ENCODE results near the gene GALNT10. TPM values are rescaled to one million over a fixed set of nuclear protein-coding genes. Genes with fewer than 3 reads are reported as not detected.

GALNT10 gene, protein sequence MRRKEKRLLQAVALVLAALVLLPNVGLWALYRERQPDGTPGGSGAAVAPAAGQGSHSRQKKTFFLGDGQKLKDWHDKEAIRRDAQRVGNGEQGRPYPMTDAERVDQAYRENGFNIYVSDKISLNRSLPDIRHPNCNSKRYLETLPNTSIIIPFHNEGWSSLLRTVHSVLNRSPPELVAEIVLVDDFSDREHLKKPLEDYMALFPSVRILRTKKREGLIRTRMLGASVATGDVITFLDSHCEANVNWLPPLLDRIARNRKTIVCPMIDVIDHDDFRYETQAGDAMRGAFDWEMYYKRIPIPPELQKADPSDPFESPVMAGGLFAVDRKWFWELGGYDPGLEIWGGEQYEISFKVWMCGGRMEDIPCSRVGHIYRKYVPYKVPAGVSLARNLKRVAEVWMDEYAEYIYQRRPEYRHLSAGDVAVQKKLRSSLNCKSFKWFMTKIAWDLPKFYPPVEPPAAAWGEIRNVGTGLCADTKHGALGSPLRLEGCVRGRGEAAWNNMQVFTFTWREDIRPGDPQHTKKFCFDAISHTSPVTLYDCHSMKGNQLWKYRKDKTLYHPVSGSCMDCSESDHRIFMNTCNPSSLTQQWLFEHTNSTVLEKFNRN
- 7.5 and 36.8 TPM in 2 replicates for total RNA-seq

DNA sequence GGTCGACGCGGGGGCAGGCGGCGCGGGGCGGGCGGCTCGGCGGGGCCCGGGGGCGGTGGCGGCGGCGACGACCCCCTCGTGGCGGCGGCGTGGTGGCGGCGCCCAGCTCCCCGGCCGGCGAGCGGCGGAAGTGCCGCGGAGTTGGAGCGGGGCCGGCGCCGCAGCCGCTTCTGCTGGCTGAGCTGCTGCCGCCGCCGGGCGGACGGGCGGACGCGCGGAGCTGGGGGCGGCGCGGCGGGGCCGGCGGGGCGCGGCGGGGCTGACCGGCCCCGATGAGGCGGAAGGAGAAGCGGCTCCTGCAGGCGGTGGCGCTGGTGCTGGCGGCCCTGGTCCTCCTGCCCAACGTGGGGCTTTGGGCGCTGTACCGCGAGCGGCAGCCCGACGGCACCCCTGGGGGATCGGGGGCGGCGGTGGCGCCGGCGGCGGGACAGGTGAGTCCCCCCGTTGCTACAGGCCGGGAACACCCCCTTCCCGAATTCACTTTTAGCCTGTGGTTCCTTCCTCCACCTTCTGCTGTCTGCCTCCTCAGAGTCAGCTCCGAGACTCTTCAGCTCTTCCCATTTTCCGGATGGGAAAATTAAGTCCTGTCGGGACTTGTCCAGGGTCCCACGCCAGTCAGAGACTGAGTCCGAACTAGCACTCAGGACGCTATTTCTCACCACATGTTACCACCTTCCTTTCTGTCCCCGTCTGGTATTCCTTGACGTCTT, at the start of gene GALNT10:
GALNT10 (plus strand) TSS at position 139 of the 710 bp plus-strand sequence; CDS start at position 273, 134 bp downstream.

DNA sequence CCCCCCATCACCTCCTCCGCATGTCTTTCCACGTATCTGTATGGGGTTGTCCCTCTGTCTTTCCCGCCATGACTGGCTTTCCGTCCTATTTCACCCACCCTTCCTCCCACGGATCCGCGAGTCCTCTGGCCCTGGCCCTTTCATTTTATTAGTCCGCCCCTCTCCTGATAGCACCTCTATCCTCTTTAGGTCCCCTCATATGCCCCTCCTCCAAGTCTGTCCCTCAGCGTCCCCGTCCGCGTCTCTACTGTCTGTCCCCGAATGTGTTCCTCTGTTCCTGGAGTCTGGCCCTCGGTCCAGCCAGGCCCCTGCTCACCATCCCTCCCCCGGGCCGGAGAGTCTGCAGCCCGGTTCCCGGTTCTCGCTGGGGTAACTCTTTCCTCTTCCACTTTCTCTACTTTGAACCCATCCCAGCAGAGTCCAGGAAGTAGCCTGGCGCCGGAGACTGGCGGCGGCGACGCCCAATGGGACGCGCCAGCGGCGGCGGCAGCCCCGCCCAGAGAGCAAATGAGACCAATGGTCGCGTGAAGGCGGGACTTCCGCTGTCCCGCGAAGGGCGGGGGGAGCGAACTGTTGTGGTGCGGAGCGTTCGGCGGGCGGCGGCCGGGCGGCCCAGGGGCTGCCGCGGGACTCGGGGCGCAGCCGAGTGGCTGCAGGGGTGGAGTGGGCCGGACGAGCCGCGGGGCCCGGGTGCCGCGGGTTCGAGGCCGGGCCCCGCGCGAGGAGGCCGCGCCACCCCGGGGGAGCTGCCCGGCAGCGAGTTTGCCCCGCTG, 255.1 kb downstream of the GALNT10 start, which contains the start of gene SAP30L:
SAP30L (plus strand) TSS at position 576 of the 773 bp plus-strand sequence. CDS start 608 bp downstream, outside the sequence.

Other genes with a start within 250 kb of the GALNT10 start
- gene FAM114A2, start 151.8 kb upstream of the GALNT10 start, total RNA-seq, result 27.7 and 31.9 TPM in 2 replicates
- gene MFAP3, start 151.8 kb upstream of the GALNT10 start, total RNA-seq, result 82.7 and 91.5 TPM in 2 replicates